K562 (cell line): ENCODE data around the gene N4BP2. TPM values are rescaled to one million over a fixed set of nuclear protein-coding genes. Genes with fewer than 3 reads are reported as not detected.

Experiments
- CAMTA2 ChIP-seq: fragments of 250-450 bp; sonication (Bioruptor Pico); conservative IDR thresholded peaks from 2 replicates; pipeline ENCODE4 v1.5.1; 2022
- CCNT2 ChIP-seq: IDR thresholded peaks from 2 replicates; pipeline ENCODE4 v1.6.1; 2011; ENCODE audit warnings: borderline replicate concordance, low read depth, mild to moderate bottlenecking, moderate library complexity, mixed read lengths, low read length; ENCODE audit not compliant: insufficient read length; ENCODE audit errors: extremely low read depth
- DACH1 ChIP-seq: fragments of 450-650 bp; IDR thresholded peaks from 2 replicates; pipeline ENCODE4 v1.6.1; 2018; ENCODE audit not compliant: partially characterized antibody
- EHMT2 ChIP-seq: fragments of 450-650 bp; IDR thresholded peaks from 2 replicates; pipeline ENCODE4 v1.6.1; 2018; ENCODE audit warnings: antibody characterized with exemption
- EP400 ChIP-seq: fragments of 450-650 bp; IDR thresholded peaks from 2 replicates; pipeline ENCODE4 v1.6.1; 2017; ENCODE audit warnings: antibody characterized with exemption, mild to moderate bottlenecking, moderate library complexity
- KAT2B ChIP-seq: IDR thresholded peaks from one replicate; pipeline ENCODE4 v1.6.1; 2012; ENCODE audit warnings: low read depth, mild to moderate bottlenecking, control low read depth, inconsistent platforms, low read length, moderate library complexity
- PATZ1 ChIP-seq: fragments of 250-450 bp; sonication (Bioruptor Pico); IDR thresholded peaks from 2 replicates; pipeline ENCODE4 v1.5.0; 2020; ENCODE audit warnings: mild to moderate bottlenecking, borderline replicate concordance
- POLR2AphosphoS5 ChIP-seq: IDR thresholded peaks from 2 replicates; pipeline ENCODE4 v1.6.1; 2011; ENCODE audit warnings: mild to moderate bottlenecking, low read depth, low read length, moderate library complexity; ENCODE audit not compliant: control insufficient read depth, insufficient read depth
- RAD51 ChIP-seq: fragments of 450-650 bp; IDR thresholded peaks from 2 replicates; pipeline ENCODE4 v1.7.1; 2016; ENCODE audit warnings: low read depth, mild to moderate bottlenecking, borderline replicate concordance
- RBM34 ChIP-seq: fragments of 200-400 bp; formaldehyde crosslinking; IDR thresholded peaks from 2 replicates; pipeline ENCODE4 v1.6.1; 2018; ENCODE audit warnings: low read length, borderline replicate concordance; ENCODE audit not compliant: insufficient read depth
- THRA ChIP-seq: fragments of 450-650 bp; IDR thresholded peaks from 2 replicates; pipeline ENCODE4 v1.6.1; 2017; ENCODE audit warnings: mild to moderate bottlenecking, moderate library complexity
- TRIM24 ChIP-seq, 2 experiments: fragments of 450-650 bp; IDR thresholded peaks; 2 replicates each; pipeline ENCODE4 v1.6.1; 2016
- YBX1 ChIP-seq: fragments of 450-650 bp; IDR thresholded peaks from 2 replicates; pipeline ENCODE4 v1.7.1; 2016; ENCODE audit warnings: mild to moderate bottlenecking
- ZFX ChIP-seq: sonication (generic); formaldehyde crosslinking; IDR thresholded peaks from 2 replicates; pipeline ENCODE4 v1.8.0; 2022; ENCODE audit warnings: mild to moderate bottlenecking, missing genetic modification reagents, moderate library complexity
- ZNF3 ChIP-seq: fragments of 250-450 bp; sonication (Bioruptor Pico); IDR thresholded peaks from 2 replicates; pipeline ENCODE4 v1.5.0; 2021; ENCODE audit warnings: mild to moderate bottlenecking, moderate library complexity
- ZNF408 ChIP-seq: fragments of 250-450 bp; sonication (Bioruptor Pico); IDR thresholded peaks from 2 replicates; pipeline ENCODE4 v1.4.0; 2020; ENCODE audit warnings: low read depth, mild to moderate bottlenecking, moderate library complexity
- ZNF444 ChIP-seq: fragments of 250-450 bp; sonication (Bioruptor Pico); IDR thresholded peaks from 2 replicates; pipeline ENCODE4 v1.4.0; 2020; ENCODE audit warnings: mild to moderate bottlenecking, moderate library complexity
- ZNF584 ChIP-seq: fragments of 200-800 bp; sonication (Bioruptor generic); IDR thresholded peaks from 2 replicates; pipeline ENCODE4 v1.6.1; 2016; ENCODE audit warnings: low read depth, mild to moderate bottlenecking, missing genetic modification characterization, missing compliant biosample characterization
- ZNF592 ChIP-seq: fragments of 450-650 bp; IDR thresholded peaks from 2 replicates; pipeline ENCODE4 v1.6.1; 2017; ENCODE audit warnings: antibody characterized with exemption, mild to moderate bottlenecking
- ZNF76 ChIP-seq: fragments of 250-450 bp; sonication (Bioruptor Pico); IDR thresholded peaks from 2 replicates; pipeline ENCODE4 v1.4.0; 2020; ENCODE audit warnings: mild to moderate bottlenecking, moderate library complexity, borderline replicate concordance
- polyA plus RNA-seq, 8 experiments: library from polyadenylated mRNA; depleted of rRNA in 4 of 8; stranded (reverse) in 5 of 8; unstranded in 3 of 8; fragments of >200 nt; fragmentation: Nextera tagmentation in 2 of 8; fragmentation: Illumina TruSeq in 1 of 8; extraction: Ambion mirVana in 2 of 8; extraction: Trizol in 1 of 8; gene quantifications; 2 replicates each; pipeline versions ENCODE4 v1.2.1 to v1.2.3, GENCODE V29; 2011 to 2014; ENCODE audit warnings: inconsistent platforms in 1 of 8, missing spikeins in 1 of 8
- total RNA-seq, 7 experiments: library from RNA; depleted of rRNA in 6 of 7; stranded (reverse); fragments of >200 nt in 6 of 7; fragmentation: Illumina TruSeq in 2 of 7; extraction: Trizol in 2 of 7; gene quantifications; 2 replicates each; pipeline versions ENCODE4 v1.2.1 to v1.2.3, GENCODE V29; 2011 to 2021; ENCODE audit warnings: low replicate concordance in 1 of 7
- TF ChIP-seq, protein P1 (sequence below): sonication (generic); formaldehyde crosslinking; IDR thresholded peaks from 2 replicates; pipeline ENCODE4 v1.8.1; 2022; ENCODE audit warnings: missing genetic modification reagents

The N4BP2 gene
- total and polyA plus RNA-seq, 9 of the 15 experiments (the other 6 are each of a cell fraction or from before 2014, with no cell fraction given), result 2.7 to 12.6 (median 7.6) TPM

DNA sequence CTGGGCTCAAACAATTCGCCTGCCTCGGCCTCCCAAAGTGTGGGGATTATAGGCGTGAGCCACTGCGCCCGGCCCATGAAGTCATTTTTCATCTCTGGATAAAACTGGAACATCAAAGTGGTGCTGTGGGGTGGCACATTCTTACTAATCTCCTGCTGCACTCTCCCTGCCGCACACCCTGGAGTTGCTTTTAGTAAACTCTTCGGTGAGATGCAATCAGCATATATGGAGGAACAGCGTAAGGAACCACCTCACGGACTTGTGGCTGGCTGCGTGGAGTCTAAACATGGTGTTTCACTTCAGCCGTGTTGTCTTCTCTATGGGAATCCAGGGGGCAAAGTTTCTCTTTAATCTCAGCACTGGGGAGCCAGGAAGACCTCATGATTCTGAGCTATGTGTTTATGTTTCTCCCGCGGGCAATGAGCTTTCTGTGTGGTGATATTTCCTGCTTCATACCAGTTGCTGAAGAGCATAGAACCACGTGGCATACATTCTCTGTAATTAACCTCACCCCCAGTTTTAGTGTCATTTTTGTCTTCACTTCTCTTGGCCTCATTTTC lies 138.0 kb downstream of the N4BP2 start (continued):
- TF ChIP-seq KAT2B, result no peak
- TF ChIP-seq DACH1, result no peak
- TF ChIP-seq ZNF592, result peak; percentile 91
- 0 out of 2 replicates have a peak, but pooled peaks have one; percentile 24 for TF ChIP-seq ZNF584 (CRISPR knock-in tag)
- 0 out of 2 replicates have a peak, but pooled peaks have one; percentile 19 for TF ChIP-seq ZNF76 (CRISPR knock-in tag)
- TF ChIP-seq CAMTA2 (CRISPR knock-in tag), result no peak
- TF ChIP-seq ZNF408, result no peak
- TF ChIP-seq TRIM24 (IDR thresholded peaks at IDR 0.05), result no peak
- TF ChIP-seq ZFX (CRISPR knock-in tag), result no peak
- no peak for TF ChIP-seq PATZ1
- TF ChIP-seq ZNF444 (CRISPR knock-in tag), result no peak
- no peak for TF ChIP-seq CCNT2
- no peak for TF ChIP-seq YBX1
- TF ChIP-seq RBM34, result no peak
- no peak for TF ChIP-seq THRA
- TF ChIP-seq EHMT2, result no peak
- peak; percentile 17; the same call in 1 of the 2 replicates for TF ChIP-seq RAD51
- peak; percentile 25; the same call in 1 of the 2 replicates for TF ChIP-seq POLR2AphosphoS5
- TF ChIP-seq ZNF3 (CRISPR knock-in tag), result no peak
- TF ChIP-seq EP400, result peak; percentile 64
- TF ChIP-seq, protein P1, sequence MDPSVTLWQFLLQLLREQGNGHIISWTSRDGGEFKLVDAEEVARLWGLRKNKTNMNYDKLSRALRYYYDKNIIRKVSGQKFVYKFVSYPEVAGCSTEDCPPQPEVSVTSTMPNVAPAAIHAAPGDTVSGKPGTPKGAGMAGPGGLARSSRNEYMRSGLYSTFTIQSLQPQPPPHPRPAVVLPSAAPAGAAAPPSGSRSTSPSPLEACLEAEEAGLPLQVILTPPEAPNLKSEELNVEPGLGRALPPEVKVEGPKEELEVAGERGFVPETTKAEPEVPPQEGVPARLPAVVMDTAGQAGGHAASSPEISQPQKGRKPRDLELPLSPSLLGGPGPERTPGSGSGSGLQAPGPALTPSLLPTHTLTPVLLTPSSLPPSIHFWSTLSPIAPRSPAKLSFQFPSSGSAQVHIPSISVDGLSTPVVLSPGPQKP (CRISPR knock-in tag), result no peak
